Activated CD8-positive, alpha-beta memory T cell treated with anti-CD3 and anti-CD28 coated beads, Interleukin-2, amount 10 ng/mL, durations not matched to agents 7 days and 5 days (primary cell): ENCODE measurements around the gene PDIA4. TPM values are rescaled to one million over a fixed set of nuclear protein-coding genes. Genes with fewer than 3 reads are reported as not detected.

Source experiments
- ATAC-seq: fragments of 150-1000 bp; cut with Tn5 transposase; one replicate; pipeline ENCODE4 v1.10.0; 2021; ENCODE audit warnings: moderate library complexity
- CTCF ChIA-PET: fragments of 350-600 bp; sonication (Branson Sonifier 250); formaldehyde crosslinking; loops from one replicate; lab custom pipeline; 2021; ENCODE audit warnings: antibody characterized with exemption; lab: Charles Lee
- DNase-seq: peaks from one replicate; pipeline ENCODE4 v3.0.0-alpha.2; 2020
- H3K27ac Mint-ChIP-seq: one replicate; pipeline ENCODE4 v1.8.0; 2021; ENCODE audit warnings: mild to moderate bottlenecking, mixed read lengths
- H3K27me3 Mint-ChIP-seq: one replicate; pipeline ENCODE4 v1.8.0; 2021; ENCODE audit warnings: mixed read lengths
- H3K36me3 Mint-ChIP-seq: one replicate; pipeline ENCODE4 v1.8.0; 2021; ENCODE audit warnings: mild to moderate bottlenecking, mixed read lengths
- H3K4me1 Mint-ChIP-seq: one replicate; pipeline ENCODE4 v1.8.0; 2021; ENCODE audit warnings: mixed read lengths
- H3K4me3 Mint-ChIP-seq: one replicate; pipeline ENCODE4 v1.8.0; 2021; ENCODE audit warnings: mild to moderate bottlenecking, moderate library complexity, mixed read lengths
- H3K9me3 Mint-ChIP-seq: one replicate; pipeline ENCODE4 v1.8.0; 2022; ENCODE audit warnings: low read depth, mixed read lengths
- total RNA-seq, 2 experiments: library from RNA; stranded (reverse); gene quantifications; one replicate each; pipeline ENCODE4 v1.2.3, GENCODE V29; 2021

The PDIA4 gene
- total RNA-seq, 2 experiments from 2014 or later: 82.3 to 99.4 TPM

- peaks cover 10% of the 10 kb centered on the region for H3K27me3 Mint-ChIP-seq
- ATAC-seq (no peak), DNase-seq (no peak)
- CTCF ChIA-PET: interaction anchor here (0.7 to 3.5 kb wide), 9 partner anchors 8 to 466 kb away, joined by 3 to 23 read pairs (median 3); no protein-coding TSS in a partner anchor
- H3K9me3 Mint-ChIP-seq: no peaks in the 10 kb centered on the region
- H3K4me3 Mint-ChIP-seq: no peak overlapping the region
- H3K36me3 Mint-ChIP-seq: no peaks in the 10 kb centered on the region
- H3K27ac Mint-ChIP-seq: no peak overlapping the region
- peaks cover 23% of the 10 kb centered on the region for H3K4me1 Mint-ChIP-seq
Measured at GRCh38 chr7:148967602-148968001, 60.7 kb downstream of the PDIA4 start.

DNA sequence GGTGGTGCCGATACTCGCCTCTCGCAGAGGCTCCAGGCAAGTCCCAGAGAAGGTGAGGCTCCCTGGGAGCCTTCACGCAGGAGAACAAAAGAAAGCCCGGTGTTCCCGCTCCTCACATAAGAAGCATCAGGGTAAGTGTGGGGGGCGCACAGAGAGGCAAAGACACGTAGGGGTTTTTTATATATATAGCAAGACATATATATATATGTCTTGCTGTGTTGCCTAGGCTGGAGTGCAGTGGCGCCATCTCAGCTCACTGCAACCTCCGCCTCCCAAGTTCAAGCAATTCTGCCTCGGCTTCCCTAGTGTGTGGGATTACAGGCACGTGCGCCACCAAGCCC lies 61.3 kb downstream of the PDIA4 start:
- ATAC-seq (no peak), DNase-seq (no peak)
- Mint-ChIP-seq H3K27me3 (peaks cover 5% of the 10 kb centered on the region), H3K4me3 (peak overlapping the region; percentile 68), H3K4me1 (peaks cover 28% of the 10 kb centered on the region), H3K36me3 (no peaks in the 10 kb centered on the region), H3K9me3 (no peaks in the 10 kb centered on the region), H3K27ac (no peak overlapping the region)
- CTCF ChIA-PET: interaction anchor here (0.7 to 3.5 kb wide), 15 partner anchors 8 to 465 kb away, joined by 3 to 23 read pairs (median 4); no protein-coding TSS in a partner anchor

GRCh38 chr7:148964483-148965267 lies 63.6 kb downstream of the PDIA4 start:
- ATAC-seq (no peak), DNase-seq (no peak)
- H3K27me3 Mint-ChIP-seq: peaks cover 5% of the 10 kb centered on the region
- CTCF ChIA-PET: interaction anchor here (1.2 to 4.3 kb wide), 9 partner anchors 15 to 700 kb away, joined by 4 to 45 read pairs (median 9); partner anchors contain the start of gene EZH2
- H3K4me1 Mint-ChIP-seq: peaks cover 28% of the 10 kb centered on the region
- no peaks in the 10 kb centered on the region for H3K9me3 Mint-ChIP-seq
- H3K27ac Mint-ChIP-seq: no peak overlapping the region
- H3K4me3 Mint-ChIP-seq: no peak overlapping the region
- no peaks in the 10 kb centered on the region for H3K36me3 Mint-ChIP-seq

DNA sequence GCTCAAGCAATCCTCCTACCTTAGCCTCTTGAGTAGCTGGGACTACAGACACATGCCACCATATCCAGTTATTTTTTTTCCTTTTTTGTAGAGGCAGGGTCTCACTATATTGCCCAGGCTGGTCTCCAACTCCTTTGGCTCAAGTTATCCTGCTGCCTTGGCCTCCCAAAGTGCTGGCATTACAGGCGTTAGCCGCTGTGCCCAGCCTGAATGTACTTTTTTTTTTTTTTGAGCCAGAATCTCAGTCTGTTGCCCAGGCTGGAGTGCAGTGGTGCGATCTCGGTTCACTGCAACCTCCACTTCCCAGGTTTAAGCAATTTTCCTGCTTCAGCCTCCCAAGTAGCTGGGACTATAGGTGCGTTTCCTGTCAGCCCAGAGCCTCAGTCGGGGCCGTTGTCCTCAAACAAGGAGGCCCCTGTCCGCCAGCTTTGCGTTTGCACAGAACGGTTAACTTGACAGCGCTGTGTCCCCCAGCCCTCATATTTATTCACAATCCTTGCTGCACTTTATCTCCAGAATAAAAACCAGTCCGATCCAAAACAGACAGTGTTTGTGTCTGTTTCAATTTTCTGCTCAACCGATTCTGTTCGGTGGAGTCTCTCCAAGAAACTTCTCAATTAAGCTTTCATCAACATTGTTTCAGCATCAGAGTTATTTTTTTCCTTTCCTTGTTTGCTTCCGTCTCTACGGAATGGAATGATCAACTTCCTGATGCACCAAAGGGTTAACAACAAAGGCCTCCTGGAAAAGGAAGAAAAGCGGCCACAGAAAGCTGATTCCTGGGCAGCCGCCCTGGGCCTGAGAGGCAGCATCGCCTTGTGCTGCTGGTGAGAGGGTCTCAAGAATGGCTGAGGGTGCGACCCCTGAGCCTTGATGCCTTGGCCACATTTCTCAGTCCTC lies 64.5 kb downstream of the PDIA4 start:
- Mint-ChIP-seq H3K4me3 (peak overlapping the region; percentile 83), H3K9me3 (no peaks in the 10 kb centered on the region), H3K36me3 (no peaks in the 10 kb centered on the region), H3K27ac (peak overlapping the region; percentile 81), H3K4me1 (peaks cover 28% of the 10 kb centered on the region), H3K27me3 (peaks cover 5% of the 10 kb centered on the region)
- CTCF ChIA-PET: interaction anchor here (0.7 to 4.3 kb wide), 30 partner anchors 12 to 699 kb away, joined by 3 to 45 read pairs (median 5); partner anchors contain the start of genes CUL1, EZH2 and ZNF425
- DNase-seq: no peak
- no peak for ATAC-seq

DNA sequence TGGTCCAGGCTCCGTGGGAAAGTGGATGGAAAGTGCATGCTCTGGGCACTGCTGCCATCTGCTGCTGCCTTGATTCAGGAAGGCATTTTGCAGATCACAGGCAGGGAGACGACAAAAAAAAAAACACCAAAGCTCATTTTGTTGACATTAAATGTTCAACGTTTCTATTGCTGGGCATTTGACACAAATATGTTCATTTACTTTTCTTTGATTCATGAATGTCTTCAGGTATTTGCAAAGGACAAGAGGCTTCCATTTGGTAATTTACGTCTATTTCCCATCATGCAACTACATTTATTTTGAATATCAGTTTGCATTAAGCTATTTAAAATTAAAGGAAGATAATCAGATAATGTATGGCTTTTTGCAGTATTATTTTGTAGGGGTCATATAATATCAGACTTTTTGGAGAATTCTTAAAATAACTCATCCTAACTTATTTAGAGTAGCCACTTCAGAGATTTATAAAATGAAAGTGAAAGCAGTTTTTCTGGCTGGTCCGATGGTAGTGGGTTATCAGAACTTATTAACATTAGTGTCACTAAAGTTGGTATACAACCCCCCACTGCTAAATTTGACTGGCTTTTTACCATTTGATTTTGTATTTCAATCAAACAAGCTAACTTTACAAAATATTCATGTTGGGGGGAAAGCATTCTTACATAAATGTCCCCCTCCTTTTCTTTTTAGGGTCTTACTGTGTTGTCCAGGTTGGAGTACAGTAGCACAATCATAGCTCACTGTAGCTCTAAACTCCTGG lies 65.3 kb downstream of the PDIA4 start:
- Mint-ChIP-seq H3K27ac (peak overlapping the region; percentile 81), H3K9me3 (no peaks in the 10 kb centered on the region), H3K36me3 (no peaks in the 10 kb centered on the region), H3K4me1 (peaks cover 28% of the 10 kb centered on the region), H3K4me3 (peak overlapping the region; percentile 83), H3K27me3 (peaks cover 5% of the 10 kb centered on the region)
- DNase-seq: peak; percentile 75
- CTCF ChIA-PET: interaction anchor here (0.7 to 4.3 kb wide), 38 partner anchors 11 to 700 kb away, joined by 3 to 45 read pairs (median 4); partner anchors contain the start of genes CUL1, EZH2 and ZNF425
- peak; percentile 63 for ATAC-seq

DNA sequence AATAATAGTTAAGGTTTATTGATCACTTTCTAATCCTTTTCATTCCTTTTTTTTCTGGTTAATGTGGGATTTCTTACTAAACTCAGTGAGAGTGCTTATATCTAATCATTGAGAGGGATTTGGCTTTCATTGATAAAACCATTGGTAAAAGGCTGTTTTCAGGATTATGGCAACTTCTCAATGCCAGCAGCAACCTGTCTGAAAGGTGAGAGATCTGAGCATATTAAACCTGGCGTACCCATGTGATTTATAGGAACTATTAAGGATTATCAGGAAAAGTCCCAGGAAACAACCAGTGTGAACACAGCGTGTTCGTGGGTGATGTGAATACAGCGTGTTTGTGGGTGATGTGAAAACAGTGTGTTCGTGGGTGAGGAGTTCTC lies 65.9 kb downstream of the PDIA4 start:
- H3K27ac Mint-ChIP-seq: peak overlapping the region; percentile 81
- CTCF ChIA-PET: interaction anchor here (0.8 to 4.3 kb wide), 27 partner anchors 11 to 700 kb away, joined by 3 to 45 read pairs (median 5); partner anchors contain the start of genes EZH2 and ZNF425
- peak; percentile 6 for ATAC-seq
- peak overlapping the region; percentile 83 for H3K4me3 Mint-ChIP-seq
- H3K27me3 Mint-ChIP-seq: peaks cover 5% of the 10 kb centered on the region
- no peak for DNase-seq
- no peaks in the 10 kb centered on the region for H3K36me3 Mint-ChIP-seq
- H3K4me1 Mint-ChIP-seq: peaks cover 28% of the 10 kb centered on the region
- no peaks in the 10 kb centered on the region for H3K9me3 Mint-ChIP-seq

DNA sequence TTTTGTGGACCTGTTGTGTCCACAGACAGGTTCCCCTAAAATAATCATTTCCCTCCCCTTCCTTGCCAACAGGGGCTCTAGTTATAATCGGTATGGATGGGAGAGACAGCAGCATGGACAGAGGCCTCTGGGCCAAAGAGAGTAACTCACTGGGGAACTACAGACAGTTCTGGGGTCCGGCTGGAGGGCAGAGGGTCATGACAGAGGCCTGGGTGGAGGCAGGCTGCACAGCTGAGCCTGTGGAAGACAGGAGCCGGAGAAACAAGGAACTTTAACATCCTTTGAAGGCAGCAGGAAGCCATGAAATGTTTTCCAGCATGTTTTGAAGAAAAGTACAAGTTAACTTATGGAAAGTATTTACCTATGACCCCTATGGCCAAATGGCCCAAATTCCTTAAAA lies 68.6 kb downstream of the PDIA4 start:
- H3K4me3 Mint-ChIP-seq: no peak overlapping the region
- CTCF ChIA-PET: interaction anchor here (0.8 to 0.9 kb wide), 2 partner anchors 11 to 384 kb away, joined by 3 to 5 read pairs; no protein-coding TSS in a partner anchor
- H3K9me3 Mint-ChIP-seq: no peaks in the 10 kb centered on the region
- DNase-seq (no peak), ATAC-seq (no peak)
- no peaks in the 10 kb centered on the region for H3K36me3 Mint-ChIP-seq
- no peak overlapping the region for H3K27ac Mint-ChIP-seq
- H3K4me1 Mint-ChIP-seq: peaks cover 20% of the 10 kb centered on the region
- peaks cover 2% of the 10 kb centered on the region for H3K27me3 Mint-ChIP-seq

DNA sequence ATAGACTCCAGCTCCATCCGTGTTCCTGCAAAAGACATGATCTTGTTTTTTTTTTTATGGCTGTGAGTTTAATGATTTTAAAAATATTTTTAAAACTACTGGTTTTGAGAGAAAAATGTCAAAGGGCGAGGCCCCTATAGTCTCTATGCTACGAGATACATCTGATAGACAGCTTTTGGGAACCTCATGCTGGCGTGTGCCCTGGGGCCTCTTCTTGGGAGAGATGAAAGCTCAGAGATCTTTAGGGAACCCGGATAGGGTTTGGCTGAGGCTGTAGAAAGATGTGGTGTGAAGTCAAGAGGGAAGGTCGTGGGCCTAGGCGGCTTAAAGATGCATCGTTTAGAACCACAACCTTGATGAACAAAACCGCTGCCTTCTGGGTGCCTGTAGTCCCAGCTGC lies 70.2 kb downstream of the PDIA4 start:
- peaks cover 2% of the 10 kb centered on the region for H3K27me3 Mint-ChIP-seq

GRCh38 chr7:148954766-148955165 lies 73.5 kb downstream of the PDIA4 start:
- H3K36me3 Mint-ChIP-seq: no peaks in the 10 kb centered on the region
- DNase-seq (no peak), ATAC-seq (no peak)
- no peak overlapping the region for H3K4me3 Mint-ChIP-seq
- H3K9me3 Mint-ChIP-seq: no peaks in the 10 kb centered on the region
- no peaks in the 10 kb centered on the region for H3K4me1 Mint-ChIP-seq
- peaks cover 2% of the 10 kb centered on the region for H3K27me3 Mint-ChIP-seq
- CTCF ChIA-PET: no interaction called here
- no peak overlapping the region for H3K27ac Mint-ChIP-seq

More for the DNA sequence above, 70.2 kb downstream of the PDIA4 start:
- no peaks in the 10 kb centered on the region for H3K9me3 Mint-ChIP-seq
- no peak for ATAC-seq
- CTCF ChIA-PET: interaction anchor here (1.0 kb wide), 1 partner anchor 383 kb away, joined by 4 read pairs; no protein-coding TSS in a partner anchor
- no peaks in the 10 kb centered on the region for H3K36me3 Mint-ChIP-seq
- H3K4me1 Mint-ChIP-seq: peaks cover 8% of the 10 kb centered on the region
- no peak overlapping the region for H3K27ac Mint-ChIP-seq
- no peak for DNase-seq
- H3K4me3 Mint-ChIP-seq: no peak overlapping the region

GRCh38 chr7:148953676-148954075 lies 74.6 kb downstream of the PDIA4 start:
- Mint-ChIP-seq H3K27me3 (peaks cover 2% of the 10 kb centered on the region), H3K4me1 (no peaks in the 10 kb centered on the region), H3K27ac (no peak overlapping the region), H3K4me3 (no peak overlapping the region), H3K9me3 (no peaks in the 10 kb centered on the region), H3K36me3 (no peaks in the 10 kb centered on the region)
- ATAC-seq (no peak), DNase-seq (no peak)
- CTCF ChIA-PET: no interaction called here
